CD4-positive, alpha-beta T cell treated with Interleukin-6 at 100 ng/mL for 8 hours (primary cell): ENCODE data around the gene DCAF12.

Experiments used
- DNase-seq: peaks from one replicate; pipeline ENCODE4 v3.0.0-alpha.2; 2020; ENCODE audit warnings: mixed read lengths, low spot score

DCAF12 gene

GRCh38 chr9:34125681-34126206, 754 bp downstream of the DCAF12 start:
- no peak for DNase-seq

- DNase-seq = no peak
These were observed 1.6 kb downstream of the DCAF12 start for GRCh38 chr9:34124926-34125325.

GRCh38 chr9:34124099-34124498, 2.4 kb downstream of the DCAF12 start:
- no peak for DNase-seq

GRCh38 chr9:34123682-34124081, 2.8 kb downstream of the DCAF12 start:
- DNase-seq = peak; percentile 20

- DNase-seq = no peak
These were observed 4.5 kb downstream of the DCAF12 start for GRCh38 chr9:34121996-34122395.

- no peak for DNase-seq
These were observed 6.8 kb downstream of the DCAF12 start for GRCh38 chr9:34119713-34120112.

- DNase-seq = no peak
These were observed 12.1 kb downstream of the DCAF12 start for GRCh38 chr9:34114436-34114835.

GRCh38 chr9:34106110-34106509, 20.4 kb downstream of the DCAF12 start:
- no peak for DNase-seq

GRCh38 chr9:34102796-34103195, 23.7 kb downstream of the DCAF12 start:
- DNase-seq = no peak

- DNase-seq = no peak
These were observed 28.2 kb downstream of the DCAF12 start for GRCh38 chr9:34098307-34098706.

GRCh38 chr9:34097865-34098264, 28.6 kb downstream of the DCAF12 start:
- DNase-seq = no peak

- DNase-seq = no peak
These were observed 29.7 kb downstream of the DCAF12 start for GRCh38 chr9:34096751-34097150.

- DNase-seq = no peak
These were observed 32.9 kb downstream of the DCAF12 start for GRCh38 chr9:34093578-34093977.

GRCh38 chr9:34089311-34089710, 37.2 kb downstream of the DCAF12 start:
- no peak for DNase-seq

- no peak for DNase-seq
These were observed 39.1 kb downstream of the DCAF12 start for GRCh38 chr9:34087370-34087769.

GRCh38 chr9:34086864-34087263, 39.6 kb downstream of the DCAF12 start:
- no peak for DNase-seq

GRCh38 chr9:34085581-34086500, 40.7 kb downstream of the DCAF12 start:
- DNase-seq = no peak

GRCh38 chr9:34084562-34084961, 41.9 kb downstream of the DCAF12 start:
- no peak for DNase-seq

- DNase-seq = no peak
These were observed 47.3 kb downstream of the DCAF12 start for GRCh38 chr9:34079181-34079580.

GRCh38 chr9:34072868-34073590, 53.5 kb downstream of the DCAF12 start:
- DNase-seq = no peak

- DNase-seq = no peak
These were observed 54.1 kb downstream of the DCAF12 start for GRCh38 chr9:34072410-34072809.

- no peak for DNase-seq
These were observed 55.7 kb downstream of the DCAF12 start for GRCh38 chr9:34070606-34071324.
